ENCODE measurements around the gene GNG2. TPM values are rescaled to one million over a fixed set of nuclear protein-coding genes. Genes with fewer than 3 reads are reported as not detected.

Gene GNG2
- polyA plus RNA-seq, 3 donors, result 3.9 to 41.7 (median 32.5) TPM

GRCh38 chr14:51849097-51849496 lies 11.3 kb upstream of the GNG2 start:
- WGBS, 3 donors, result 80 to 91% (median 81%) methylated on average over 2 of the region's 2 CpGs
- no peak overlapping the region for H3K27ac ChIP-seq (ENCODE audit: low read depth, low read length)

GRCh38 chr14:51850651-51851050 lies 9.8 kb upstream of the GNG2 start:
- WGBS, 3 donors, result 50 to 95% (median 94%) methylated on average over 1 of the region's 1 CpG
- H3K27ac ChIP-seq (ENCODE audit: low read depth, low read length), result no peak overlapping the region

- no peak overlapping the region for H3K27ac ChIP-seq (ENCODE audit: low read depth, low read length)
- WGBS, 3 donors, result 67 to 78% (median 68%) methylated on average over 4 of the region's 4 CpGs
Observed at GRCh38 chr14:51852541-51852940, 7.9 kb upstream of the GNG2 start.

GRCh38 chr14:51855234-51855633 lies 5.2 kb upstream of the GNG2 start:
- 55 to 75% (median 72%) methylated on average over 3 of the region's 3 CpGs for WGBS, 3 donors
- H3K27ac ChIP-seq (ENCODE audit: low read depth, low read length), result no peak overlapping the region

- WGBS, 3 donors, result 47 to 83% (median 82%) methylated on average over 1 of the region's 1 CpG
- H3K27ac ChIP-seq (ENCODE audit: low read depth, low read length), result no peak overlapping the region
Observed at GRCh38 chr14:51856792-51857296, 3.6 kb upstream of the GNG2 start.

GRCh38 chr14:51859131-51859530 lies 1.3 kb upstream of the GNG2 start:
- WGBS, 3 donors, result 76 to 87% (median 86%) methylated on average over 5 of the region's 5 CpGs
- H3K27ac ChIP-seq (ENCODE audit: low read depth, low read length), result no peak overlapping the region

GRCh38 chr14:51860825-51861499 lies 550 bp downstream of the GNG2 start:
- no peak overlapping the region for H3K27ac ChIP-seq (ENCODE audit: low read depth, low read length)
- 5 to 12% (median 6%) methylated on average over 12 of the region's 12 CpGs for WGBS, 3 donors

- 59 to 75% (median 67%) methylated on average over 5 of the region's 5 CpGs for WGBS, 3 donors
- H3K27ac ChIP-seq (ENCODE audit: low read depth, low read length), result no peak overlapping the region
Observed at GRCh38 chr14:51862176-51862796, 1.9 kb downstream of the GNG2 start.

GRCh38 chr14:51862860-51863259 lies 2.4 kb downstream of the GNG2 start:
- H3K27ac ChIP-seq (ENCODE audit: low read depth, low read length), result no peak overlapping the region

GRCh38 chr14:51865953-51866747 lies 5.7 kb downstream of the GNG2 start:
- 54 to 57% (median 55%) methylated on average over 5 of the region's 5 CpGs for WGBS, 3 donors
- H3K27ac ChIP-seq (ENCODE audit: low read depth, low read length), result no peak overlapping the region

More at GRCh38 chr14:51862860-51863259, 2.4 kb downstream of the GNG2 start:
- 79 to 92% (median 91%) methylated on average over 1 of the region's 1 CpG for WGBS, 3 donors

GRCh38 chr14:51867741-51868140 lies 7.3 kb downstream of the GNG2 start:
- 85 to 93% (median 89%) methylated on average over 2 of the region's 2 CpGs for WGBS, 3 donors
- no peak overlapping the region for H3K27ac ChIP-seq (ENCODE audit: low read depth, low read length)

- 82 to 94% (median 89%) methylated on average over 2 of the region's 2 CpGs for WGBS, 3 donors
- H3K27ac ChIP-seq (ENCODE audit: low read depth, low read length), result no peak overlapping the region
Observed at GRCh38 chr14:51868405-51868804, 8.0 kb downstream of the GNG2 start.

GRCh38 chr14:51869411-51870100 lies 9.1 kb downstream of the GNG2 start:
- 83 to 89% (median 89%) methylated on average over 9 of the region's 9 CpGs for WGBS, 3 donors
- H3K27ac ChIP-seq (ENCODE audit: low read depth, low read length), result no peak overlapping the region

- no peak overlapping the region for H3K27ac ChIP-seq (ENCODE audit: low read depth, low read length)
- 78 to 92% (median 81%) methylated on average over 2 of the region's 2 CpGs for WGBS, 3 donors
Observed at GRCh38 chr14:51870606-51871005, 10.2 kb downstream of the GNG2 start.

- 56 to 80% (median 63%) methylated on average over 2 of the region's 2 CpGs for WGBS, 3 donors
- H3K27ac ChIP-seq (ENCODE audit: low read depth, low read length), result no peak overlapping the region
Observed at GRCh38 chr14:51871846-51872245, 11.4 kb downstream of the GNG2 start.

GRCh38 chr14:51872396-51872795 lies 12.0 kb downstream of the GNG2 start:
- no peak overlapping the region for H3K27ac ChIP-seq (ENCODE audit: low read depth, low read length)
- 49 to 70% (median 68%) methylated on average over 3 of the region's 3 CpGs for WGBS, 3 donors

- H3K27ac ChIP-seq (ENCODE audit: low read depth, low read length), result no peak overlapping the region
- 33 to 40% (median 34%) methylated on average over 2 of the region's 2 CpGs for WGBS, 3 donors
Observed at GRCh38 chr14:51873221-51873893, 12.9 kb downstream of the GNG2 start.

- WGBS, 3 donors, result 46 to 97% (median 93%) methylated on average over 1 of the region's 1 CpG
Observed at GRCh38 chr14:51877810-51878209, 17.4 kb downstream of the GNG2 start.

More at GRCh38 chr14:51877810-51878209, 17.4 kb downstream of the GNG2 start:
- H3K27ac ChIP-seq (ENCODE audit: low read depth, low read length), result no peak overlapping the region
